Epithelial cell of esophagus (primary cell): Measurements from ENCODE around the gene LRRC47.
"Not testable (repeated sequence)": the region's sequence is repeated elsewhere in the genome, so short reads cannot be mapped to it uniquely, and the experiment has no call there.

Experiments used
- DNase-seq: peaks from one replicate; pipeline ENCODE4 v3.0.0; 2010; ENCODE audit warnings: low read depth
- H3K4me3 ChIP-seq: 2 replicates; pipeline ENCODE4 v1.5.1; 2011; ENCODE audit warnings: mild to moderate bottlenecking, low read length, control low read depth
- CTCF ChIP-seq: IDR thresholded peaks from 2 replicates; pipeline ENCODE4 v1.5.1; 2011; ENCODE audit warnings: low read depth, mild to moderate bottlenecking, low read length, control low read depth, inconsistent platforms; ENCODE audit not compliant: insufficient read depth; ENCODE audit errors: missing control alignments

LRRC47 gene

GRCh38 chr1:3817138-3817740, 20.9 kb upstream of the LRRC47 start:
- no peak for DNase-seq
- no peak overlapping the region for H3K4me3 ChIP-seq
- no peak for TF ChIP-seq CTCF

DNA sequence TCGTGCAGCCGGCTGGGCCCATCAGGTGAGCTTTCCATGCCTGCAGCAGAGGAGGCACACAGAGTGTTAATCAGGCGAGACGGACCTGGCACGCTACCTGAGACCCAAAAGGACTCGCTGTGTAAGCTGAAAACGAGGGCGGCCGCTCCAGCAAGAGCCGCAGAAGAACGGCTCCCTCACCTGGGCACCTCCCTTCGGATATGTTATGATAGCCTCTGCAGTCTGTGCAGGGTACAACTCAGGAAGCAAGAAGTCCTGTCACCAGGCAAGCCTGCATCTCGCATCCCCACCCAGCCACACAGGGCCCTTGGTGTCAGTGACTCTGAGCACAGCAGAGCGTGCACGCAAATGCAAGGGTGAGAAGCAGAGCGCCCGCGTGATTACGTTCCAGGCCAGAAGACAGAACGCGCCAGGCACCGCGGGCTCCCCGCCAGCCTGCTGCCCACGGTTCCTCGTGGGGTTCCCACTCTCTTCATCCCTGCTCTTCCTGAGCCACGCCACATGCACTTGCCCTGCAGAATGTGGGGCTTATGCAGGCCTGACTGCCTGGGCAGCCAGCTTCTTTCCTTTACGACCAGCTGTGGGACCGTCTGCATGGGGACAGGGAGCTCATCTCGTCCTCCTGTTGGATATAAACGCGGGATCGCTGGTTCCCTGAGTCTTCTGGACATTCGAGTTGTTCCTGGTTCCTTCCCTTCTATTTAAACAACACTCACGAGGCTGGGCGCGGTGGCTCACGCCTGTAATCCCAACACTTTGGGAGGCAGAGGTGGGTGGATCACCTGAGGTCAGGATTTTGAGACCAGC, 20.2 kb upstream of the LRRC47 start:
- H3K4me3 ChIP-seq = no peak overlapping the region
- DNase-seq = no peak
- no peak for TF ChIP-seq CTCF

DNA sequence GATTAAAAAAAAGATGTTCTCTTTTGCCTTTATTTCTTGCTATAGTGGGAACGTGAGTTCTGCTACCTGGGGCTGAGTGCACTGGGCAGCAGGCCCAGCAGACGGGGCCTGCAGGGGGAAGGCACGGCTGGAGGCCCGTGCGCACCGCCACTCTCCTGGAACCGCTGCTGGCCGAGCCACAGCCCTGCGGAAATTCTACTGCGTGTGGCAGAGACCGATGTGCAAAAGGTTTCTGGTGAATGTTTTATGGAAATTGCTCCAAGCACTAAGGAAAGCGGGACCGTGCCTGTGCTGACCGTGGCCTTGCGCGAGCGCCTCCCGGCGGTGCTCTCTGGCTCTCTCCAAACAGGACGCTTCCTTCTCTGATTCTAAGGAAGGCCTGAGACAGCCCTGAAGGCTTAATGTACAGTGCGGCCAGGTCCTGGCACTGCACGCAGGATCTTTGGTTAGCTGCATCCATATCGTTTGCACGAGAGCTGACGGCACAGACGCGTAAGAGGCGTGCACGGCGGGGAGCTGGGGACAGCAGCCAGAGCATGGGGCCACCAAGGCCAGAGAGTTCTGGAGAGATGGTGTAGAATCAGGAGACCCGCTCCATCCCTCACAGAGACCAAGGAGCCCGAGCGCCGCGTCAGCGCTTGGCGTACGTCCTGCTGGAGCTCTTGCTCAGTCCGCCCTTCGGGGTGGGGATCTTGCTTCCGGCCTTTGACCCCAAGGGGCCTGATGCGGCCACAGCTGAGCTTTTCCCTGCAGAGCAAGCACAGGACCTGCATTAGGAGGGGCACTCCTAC, 18.7 kb upstream of the LRRC47 start:
- TF ChIP-seq CTCF = no peak
- DNase-seq = no peak
- H3K4me3 ChIP-seq = no peak overlapping the region

DNA sequence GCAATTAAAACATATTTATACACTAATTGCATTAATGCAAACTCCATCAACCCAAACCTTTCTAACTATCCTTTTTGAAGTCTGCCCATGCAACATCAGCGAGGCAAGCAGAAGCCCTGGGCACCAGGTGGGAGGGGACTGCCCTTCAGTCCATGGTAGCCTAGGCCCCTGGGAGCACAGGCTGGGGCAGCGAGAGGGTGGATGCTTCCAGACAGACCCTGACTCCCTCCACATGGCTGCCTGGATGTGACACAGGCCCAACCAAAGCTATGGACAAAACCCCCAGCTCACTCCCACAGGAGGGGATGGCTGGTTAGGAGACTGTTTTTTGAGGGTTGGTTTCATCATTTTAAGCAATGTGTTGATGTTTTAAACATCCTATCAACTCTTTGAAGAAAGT, 17.8 kb upstream of the LRRC47 start:
- no peak for DNase-seq
- no peak for TF ChIP-seq CTCF
- no peak overlapping the region for H3K4me3 ChIP-seq

DNA sequence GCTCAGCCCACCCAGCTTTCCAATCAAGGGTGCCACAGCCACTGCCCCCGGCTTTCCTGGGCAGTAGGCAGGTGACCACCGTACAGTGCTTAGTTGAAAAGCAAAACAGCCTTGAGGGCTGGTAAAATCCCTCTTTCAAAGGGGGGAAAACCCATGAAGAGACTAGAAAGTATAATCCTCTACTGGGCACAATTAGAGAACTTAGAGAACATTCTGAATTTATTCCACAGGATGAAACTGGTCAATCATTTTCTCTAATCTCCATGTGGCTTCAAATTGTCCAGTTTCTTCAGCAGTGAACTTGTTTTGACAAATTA, 15.3 kb upstream of the LRRC47 start:
- no peak for TF ChIP-seq CTCF
- no peak for DNase-seq
- H3K4me3 ChIP-seq = no peak overlapping the region

GRCh38 chr1:3810149-3810761, 14.0 kb upstream of the LRRC47 start:
- not testable (repeated sequence) for DNase-seq, H3K4me3 ChIP-seq

DNA sequence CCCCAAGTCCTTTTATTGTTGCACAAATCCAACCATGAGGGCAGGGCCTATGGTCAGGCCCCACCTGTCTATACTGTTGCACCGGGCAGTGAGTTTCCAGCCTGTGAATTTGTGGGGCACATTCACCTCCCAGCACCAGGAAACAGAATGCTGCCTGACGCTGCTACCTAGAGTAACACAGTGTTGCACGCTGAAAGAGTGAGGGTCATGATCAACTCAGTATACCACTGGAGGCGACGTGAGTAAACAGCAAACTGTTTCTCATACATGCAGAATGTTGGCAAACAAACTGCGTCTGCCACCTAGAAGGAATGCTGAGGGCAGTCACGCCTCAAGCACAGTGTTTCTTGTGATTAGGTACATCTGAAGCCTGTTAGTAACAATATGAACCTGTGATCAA, 13.4 kb upstream of the LRRC47 start:
- TF ChIP-seq CTCF = no peak
- DNase-seq = peak; percentile 32
- no peak overlapping the region for H3K4me3 ChIP-seq
